B cell (primary cell): ENCODE data around the gene MEF2C. TPM values are rescaled to one million over a fixed set of nuclear protein-coding genes. Genes with fewer than 3 reads are reported as not detected.
A peak's percentile ranks its signal among the peaks of the same experiment; 100 is the strongest.

Experiments used
- ATAC-seq: fragments of 200-7000 bp; cut with Tn5 transposase; one replicate; pipeline ENCODE4 v1.10.0; 2021; ENCODE audit warnings: low read depth, mild to moderate bottlenecking, moderate number of reproducible peaks, moderate library complexity
- CTCF ChIA-PET: fragments of 350-600 bp; sonication (Branson Sonifier 250); formaldehyde crosslinking; loops from one replicate; lab custom pipeline; 2021; ENCODE audit warnings: antibody characterized with exemption, inconsistent platforms; lab: Charles Lee
- POLR2A ChIA-PET: fragments of 350-600 bp; sonication (Branson Sonifier 250); formaldehyde crosslinking; loops from one replicate; lab custom pipeline; 2021; ENCODE audit warnings: antibody characterized with exemption; lab: Charles Lee
- DNase-seq: peaks from one replicate; pipeline ENCODE4 v3.0.0; 2013
- H2AFZ ChIP-seq: 2 replicates; pipeline ENCODE4 v1.6.1; 2012; ENCODE audit warnings: mild to moderate bottlenecking, low read depth, low read length; ENCODE audit not compliant: insufficient read depth, poor library complexity, severe bottlenecking
- H3K27ac ChIP-seq, 2 donors: 1 replicate in 1 of 2; 2 replicates in 1 of 2; pipeline ENCODE4 v1.5.1; 2012 to 2013; ENCODE audit warnings: low read length in 2 of 2, mild to moderate bottlenecking in 2 of 2, moderate library complexity in 1 of 2
- H3K27me3 ChIP-seq, 4 experiments: fragments of 200-600 bp in 1 of 4; sonication (generic) in 1 of 4; replicated peaks in 1 of 4; 1 replicate in 2 of 4; 2 replicates in 2 of 4; pipeline versions ENCODE4 v1.6.1 to v1.7.0; 2013 to 2016; ENCODE audit warnings: low read length in 3 of 4, mild to moderate bottlenecking in 2 of 4, mixed read lengths in 1 of 4, moderate library complexity in 1 of 4; ENCODE audit not compliant: insufficient read depth in 4 of 4, control insufficient read depth in 3 of 4; ENCODE audit errors: control extremely low read depth in 1 of 4
- H3K36me3 ChIP-seq, 2 experiments: replicated peaks in 1 of 2; 1 replicate in 1 of 2; 2 replicates in 1 of 2; pipeline versions ENCODE4 v1.6.1 to v1.7.1; 2013; ENCODE audit warnings: low read length in 1 of 2; ENCODE audit not compliant: insufficient read depth in 2 of 2, control insufficient read depth in 1 of 2; ENCODE audit errors: control extremely low read depth in 1 of 2, extremely low read depth in 1 of 2
- H3K4me1 ChIP-seq, 2 donors: fragments of 200-600 bp in 1 of 2; sonication (generic) in 1 of 2; 1 replicate in 1 of 2; 2 replicates in 1 of 2; pipeline versions ENCODE4 v1.5.1 to v1.6.1; 2013 to 2017; ENCODE audit warnings: low read length in 2 of 2; ENCODE audit not compliant: control insufficient read depth in 2 of 2, insufficient read depth in 2 of 2
- H3K4me2 ChIP-seq: replicated peaks from 2 replicates; pipeline ENCODE3; 2012; ENCODE audit warnings: mild to moderate bottlenecking, low read depth, low read length; ENCODE audit not compliant: poor library complexity, severe bottlenecking
- H3K4me3 ChIP-seq, 5 experiments: fragments of 200-600 bp in 1 of 5; sonication (generic) in 1 of 5; 1 replicate in 3 of 5; 2 replicates in 2 of 5; pipeline versions ENCODE4 v1.5.1 to v1.7.0; 2011 to 2016; ENCODE audit warnings: low read length in 4 of 5, mild to moderate bottlenecking in 4 of 5, low read depth in 2 of 5, control low read depth in 1 of 5, moderate library complexity in 1 of 5; ENCODE audit not compliant: insufficient read depth in 1 of 5; ENCODE audit errors: control extremely low read depth in 1 of 5, extremely low read depth in 1 of 5
- H3K79me2 ChIP-seq: fragments of 200-600 bp; sonication (generic); one replicate; pipeline ENCODE4 v1.6.0; 2016; ENCODE audit warnings: low read length; ENCODE audit not compliant: control insufficient read depth, insufficient read depth
- H3K9ac ChIP-seq: fragments of 200-600 bp; sonication (generic); 2 replicates; pipeline ENCODE4 v1.6.1; 2017; ENCODE audit warnings: mild to moderate bottlenecking, low read length, moderate library complexity
- H3K9me3 ChIP-seq, 3 donors: one replicate each; pipeline versions ENCODE4 v1.6.1 to v1.7.1; 2013; ENCODE audit warnings: low read length in 2 of 3; ENCODE audit not compliant: control insufficient read depth in 2 of 3, insufficient read depth in 1 of 3; ENCODE audit errors: control extremely low read depth in 1 of 3
- H4K20me1 ChIP-seq: 2 replicates; pipeline ENCODE4 v1.6.0; 2012; ENCODE audit warnings: mild to moderate bottlenecking, low read length; ENCODE audit not compliant: insufficient read depth, control insufficient read depth, poor library complexity, severe bottlenecking
- H3K27ac Mint-ChIP-seq: one replicate; pipeline ENCODE4 v1.8.0; 2021; ENCODE audit warnings: mixed read lengths
- H3K27me3 Mint-ChIP-seq: one replicate; pipeline ENCODE4 v1.8.0; 2021; ENCODE audit warnings: mixed read lengths
- H3K4me1 Mint-ChIP-seq: one replicate; pipeline ENCODE4 v1.8.0; 2021; ENCODE audit warnings: mixed read lengths
- H3K4me3 Mint-ChIP-seq: one replicate; pipeline ENCODE4 v1.8.0; 2021; ENCODE audit warnings: mixed read lengths
- H3K9me3 Mint-ChIP-seq: one replicate; pipeline ENCODE4 v1.8.0; 2022; ENCODE audit warnings: mixed read lengths; ENCODE audit not compliant: insufficient read depth
- EZH2 ChIP-seq: IDR thresholded peaks from 2 replicates; pipeline ENCODE4 v1.6.1; 2012; ENCODE audit warnings: borderline replicate concordance, low read depth, mild to moderate bottlenecking, moderate library complexity, low read length; ENCODE audit not compliant: insufficient read depth, poor library complexity, severe bottlenecking
- WGBS: methylation state at CpG from one replicate; pipeline ENCODE4 v1.1.5; 2013; ENCODE audit warnings: missing lambda C conversion rate; ENCODE audit not compliant: insufficient coverage; 5-methylcytosine and 5-hydroxymethylcytosine counted together
- intact Hi-C: fragments of 100-400 bp; cut with micrococcal nuclease; formaldehyde crosslinking; loops from one replicate; pipeline ENCODE4 v1.10.0; 2022
- polyA plus RNA-seq: library from polyadenylated mRNA; depleted of rRNA; stranded (reverse); fragments of >200 nt; gene quantifications from 2 replicates; pipeline ENCODE4 v1.2.3, GENCODE V29; 2012
- total RNA-seq, 2 donors: library from RNA; stranded (reverse); fragments of 120-200 nt in 1 of 2; gene quantifications; 1 replicate in 1 of 2; 2 replicates in 1 of 2; pipeline versions ENCODE4 v1.2.3 to v1.2.4, GENCODE V29; 2013 to 2022
- TF ChIP-seq, protein P1 (sequence below): fragments of 200-600 bp; IDR thresholded peaks from one replicate; pipeline ENCODE4 v1.8.0; 2022; ENCODE audit warnings: antibody characterized with exemption, mild to moderate bottlenecking

MEF2C gene
- total and polyA plus RNA-seq, 2 donors (not counting 1 experiment from before 2014, with no cell fraction given), result 97.4 to 354 TPM

DNA sequence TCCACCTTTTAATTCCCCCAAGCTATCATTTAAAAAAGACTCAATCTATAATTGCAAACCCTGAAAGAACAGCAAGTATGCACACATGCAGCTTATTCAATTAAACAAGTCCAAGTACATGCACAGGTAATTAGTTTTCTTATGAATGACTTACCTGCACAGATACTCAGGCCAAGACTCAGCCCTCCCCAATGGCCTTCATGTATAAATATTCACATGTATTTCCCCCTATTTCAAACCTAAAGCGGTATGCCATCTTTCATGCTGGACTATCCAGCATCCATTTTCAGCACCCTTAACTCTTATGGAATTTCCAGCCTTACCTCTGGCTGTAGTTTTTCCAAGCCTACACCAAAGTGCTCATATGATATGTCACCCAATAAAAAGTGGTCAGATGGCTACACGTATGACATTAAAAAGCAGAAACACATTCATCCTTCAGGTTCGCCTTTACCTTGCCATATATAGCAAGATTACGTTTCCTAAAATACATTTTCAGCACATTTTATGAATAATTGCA, 205.5 kb downstream of the MEF2C start:
- Histone ChIP-seq H3K36me3 (no peaks in the 10 kb centered on the region), H3K27me3 (peaks cover 6 to 98% (median 81%) of the 10 kb centered on the region in 4 experiments), H3K4me3 (no peak overlapping the region), H3K4me2 (no peak overlapping the region), H4K20me1 (no peaks in the 10 kb centered on the region), H3K9me3 (peaks cover 10 to 67% (median 27%) of the 10 kb centered on the region in 3 donors), H3K4me1 (peaks cover 39 to 61% of the 10 kb centered on the region in 2 donors), H3K79me2 (no peaks in the 10 kb centered on the region), H3K27ac (no peak overlapping the region), H2AFZ (no peak overlapping the region), H3K9ac (no peak overlapping the region)
- no peak for DNase-seq
- peak overlapping the region; percentile 10 for H3K4me3 Mint-ChIP-seq
- H3K27ac Mint-ChIP-seq, result peak overlapping the region; percentile 11
- peaks cover 69% of the 10 kb centered on the region for H3K27me3 Mint-ChIP-seq
- ATAC-seq, result no peak
- CTCF ChIA-PET, result interaction anchor here (2.3 to 4.1 kb wide), 2 partner anchors 14 to 18 kb away, joined by 8 to 38 read pairs; no protein-coding TSS in a partner anchor
- 6% methylated on average over 3 of the region's 4 CpGs for WGBS
- intact Hi-C loops, result loop anchor here (10.0 kb wide), 2 partner anchors 403 to 1263 kb away; partner anchors contain the start of gene CCNH
- H3K9me3 Mint-ChIP-seq, result peaks cover 8% of the 10 kb centered on the region
- POLR2A ChIA-PET, result no interaction called here
- TF ChIP-seq EZH2, result no peak
- TF ChIP-seq, protein P1, sequence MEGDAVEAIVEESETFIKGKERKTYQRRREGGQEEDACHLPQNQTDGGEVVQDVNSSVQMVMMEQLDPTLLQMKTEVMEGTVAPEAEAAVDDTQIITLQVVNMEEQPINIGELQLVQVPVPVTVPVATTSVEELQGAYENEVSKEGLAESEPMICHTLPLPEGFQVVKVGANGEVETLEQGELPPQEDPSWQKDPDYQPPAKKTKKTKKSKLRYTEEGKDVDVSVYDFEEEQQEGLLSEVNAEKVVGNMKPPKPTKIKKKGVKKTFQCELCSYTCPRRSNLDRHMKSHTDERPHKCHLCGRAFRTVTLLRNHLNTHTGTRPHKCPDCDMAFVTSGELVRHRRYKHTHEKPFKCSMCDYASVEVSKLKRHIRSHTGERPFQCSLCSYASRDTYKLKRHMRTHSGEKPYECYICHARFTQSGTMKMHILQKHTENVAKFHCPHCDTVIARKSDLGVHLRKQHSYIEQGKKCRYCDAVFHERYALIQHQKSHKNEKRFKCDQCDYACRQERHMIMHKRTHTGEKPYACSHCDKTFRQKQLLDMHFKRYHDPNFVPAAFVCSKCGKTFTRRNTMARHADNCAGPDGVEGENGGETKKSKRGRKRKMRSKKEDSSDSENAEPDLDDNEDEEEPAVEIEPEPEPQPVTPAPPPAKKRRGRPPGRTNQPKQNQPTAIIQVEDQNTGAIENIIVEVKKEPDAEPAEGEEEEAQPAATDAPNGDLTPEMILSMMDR, result no peak
- H3K4me1 Mint-ChIP-seq, result peaks cover 30% of the 10 kb centered on the region

GRCh38 chr5:88676637-88677375, 206.2 kb downstream of the MEF2C start:
- WGBS, result no CpG with 5 or more reads among the region's 8 CpGs
- CTCF ChIA-PET, result interaction anchor here (2.3 to 4.1 kb wide), 2 partner anchors 15 to 19 kb away, joined by 8 to 38 read pairs; no protein-coding TSS in a partner anchor

More at GRCh38 chr5:88676637-88677375, 206.2 kb downstream of the MEF2C start:
- Histone ChIP-seq H3K4me1 (peaks cover 39 to 66% of the 10 kb centered on the region in 2 donors), H3K27me3 (peaks cover 8 to 99% (median 83%) of the 10 kb centered on the region in 4 experiments), H3K4me2 (peak overlapping the region; percentile 95), H3K9ac (no peak overlapping the region), H3K36me3 (no peaks in the 10 kb centered on the region), H3K27ac (no peak overlapping the region), H3K4me3 (peak overlapping the region in 1 of 5 experiments; percentile 15), H2AFZ (no peak overlapping the region), H4K20me1 (no peaks in the 10 kb centered on the region), H3K79me2 (no peaks in the 10 kb centered on the region), H3K9me3 (peaks cover 10 to 74% (median 33%) of the 10 kb centered on the region in 3 donors)
- H3K9me3 Mint-ChIP-seq, result peaks cover 8% of the 10 kb centered on the region
- no peak for TF ChIP-seq EZH2
- TF ChIP-seq, protein P1, result no peak
- DNase-seq (peak; percentile 14), ATAC-seq (no peak)
- peak overlapping the region; percentile 64 for H3K4me3 Mint-ChIP-seq
- POLR2A ChIA-PET, result no interaction called here
- peaks cover 73% of the 10 kb centered on the region for H3K27me3 Mint-ChIP-seq
- H3K27ac Mint-ChIP-seq, result peak overlapping the region; percentile 11
- intact Hi-C loops, result loop anchor here (10.0 kb wide), 2 partner anchors 402 to 1262 kb away; partner anchors contain the start of gene CCNH
- H3K4me1 Mint-ChIP-seq, result peaks cover 32% of the 10 kb centered on the region
